ENCODE results near the gene FGFR1OP2.

FGFR1OP2 gene

DNA sequence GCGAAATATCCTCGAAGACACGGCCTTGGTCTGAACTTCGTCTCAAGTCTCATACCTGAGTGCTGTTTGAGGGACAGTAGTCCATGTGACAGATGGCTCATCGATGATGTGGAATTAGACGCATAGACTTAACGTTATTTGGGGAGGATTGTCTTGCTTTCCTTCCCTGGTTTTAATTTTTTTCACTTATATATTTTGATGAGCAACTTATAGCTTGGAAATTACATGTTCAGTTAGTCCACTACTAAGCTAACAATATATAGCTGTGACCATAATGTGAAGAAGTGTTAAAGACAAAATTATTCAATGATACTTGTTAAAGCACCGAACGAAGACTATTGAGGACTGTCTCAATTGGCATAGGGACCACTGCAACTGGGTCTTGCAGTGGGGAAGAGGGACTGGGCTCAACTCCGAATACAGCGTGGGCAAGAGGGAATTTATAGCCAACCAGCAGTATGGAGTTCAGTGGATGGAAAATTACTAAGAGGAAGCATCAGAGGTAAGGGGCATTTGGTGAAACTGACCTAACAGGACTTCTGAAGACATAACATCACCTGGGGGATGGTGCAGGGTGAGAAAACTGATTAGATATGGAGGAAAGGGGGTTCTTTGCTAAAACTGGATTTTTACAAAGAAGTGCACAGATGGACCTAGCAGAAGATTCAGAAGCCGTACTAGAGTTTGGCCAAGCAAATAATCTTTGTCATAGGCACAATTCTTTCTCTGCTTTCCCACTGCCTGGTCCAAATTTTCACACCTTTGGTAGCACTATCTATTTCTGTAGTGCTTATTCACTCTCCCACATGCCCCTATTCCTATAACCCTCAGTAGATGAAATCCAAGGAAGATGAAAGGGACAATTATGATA, 76.8 kb downstream of the FGFR1OP2 start:
- H3K4me1 ChIP-seq (ENCODE audit: low read length): peaks cover 24% of the 10 kb centered on the region
- peak overlapping the region; percentile 72 for H3K27ac ChIP-seq (ENCODE audit: low read length)
- H3K4me3 ChIP-seq (ENCODE audit: low read length): peak overlapping the region; percentile 85

DNA sequence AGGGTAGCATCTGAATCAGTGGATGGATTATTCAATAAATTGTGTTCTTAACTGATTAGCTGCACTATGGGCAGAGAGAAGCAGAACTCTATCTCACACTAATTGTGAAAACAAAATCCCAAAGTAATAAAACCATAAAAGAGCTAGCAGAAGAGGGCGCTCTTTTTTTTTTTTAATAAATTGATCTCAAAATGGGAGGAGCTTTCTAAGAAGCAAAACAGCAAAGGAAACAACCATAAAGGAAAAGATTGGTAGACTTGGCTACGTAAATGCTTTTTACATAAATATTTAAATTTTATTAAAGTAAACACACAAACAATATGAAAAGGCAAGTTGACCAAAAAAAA, 77.4 kb downstream of the FGFR1OP2 start:
- peaks cover 24% of the 10 kb centered on the region for H3K4me1 ChIP-seq (ENCODE audit: low read length)
- H3K27me3 ChIP-seq (ENCODE audit: low read depth, low read length): peaks cover 4% of the 10 kb centered on the region; the same call in 1 of the 2 replicates
- TF ChIP-seq EZH2phosphoT487 (IDR thresholded peaks at IDR 0.05; ENCODE audit: low read depth): no peak
- TF ChIP-seq, protein P1, sequence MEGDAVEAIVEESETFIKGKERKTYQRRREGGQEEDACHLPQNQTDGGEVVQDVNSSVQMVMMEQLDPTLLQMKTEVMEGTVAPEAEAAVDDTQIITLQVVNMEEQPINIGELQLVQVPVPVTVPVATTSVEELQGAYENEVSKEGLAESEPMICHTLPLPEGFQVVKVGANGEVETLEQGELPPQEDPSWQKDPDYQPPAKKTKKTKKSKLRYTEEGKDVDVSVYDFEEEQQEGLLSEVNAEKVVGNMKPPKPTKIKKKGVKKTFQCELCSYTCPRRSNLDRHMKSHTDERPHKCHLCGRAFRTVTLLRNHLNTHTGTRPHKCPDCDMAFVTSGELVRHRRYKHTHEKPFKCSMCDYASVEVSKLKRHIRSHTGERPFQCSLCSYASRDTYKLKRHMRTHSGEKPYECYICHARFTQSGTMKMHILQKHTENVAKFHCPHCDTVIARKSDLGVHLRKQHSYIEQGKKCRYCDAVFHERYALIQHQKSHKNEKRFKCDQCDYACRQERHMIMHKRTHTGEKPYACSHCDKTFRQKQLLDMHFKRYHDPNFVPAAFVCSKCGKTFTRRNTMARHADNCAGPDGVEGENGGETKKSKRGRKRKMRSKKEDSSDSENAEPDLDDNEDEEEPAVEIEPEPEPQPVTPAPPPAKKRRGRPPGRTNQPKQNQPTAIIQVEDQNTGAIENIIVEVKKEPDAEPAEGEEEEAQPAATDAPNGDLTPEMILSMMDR (IDR thresholded peaks at IDR 0.05; ENCODE audit: low read depth, low read length): peak; percentile 56
- H3K9ac ChIP-seq (ENCODE audit: low read length): no peak overlapping the region
- H3K4me2 ChIP-seq (ENCODE audit: low read length): peak overlapping the region; percentile 86
- H3K9me3 ChIP-seq (ENCODE audit: insufficient read depth, low read length): no peaks in the 10 kb centered on the region
- H3K36me3 ChIP-seq (replicated peaks; ENCODE audit: low read depth, low read length): no peaks in the 10 kb centered on the region
- H4K20me1 ChIP-seq (ENCODE audit: insufficient read depth, low read length): no peaks in the 10 kb centered on the region
- peak overlapping the region; percentile 11; the same call in 1 of the 2 replicates for H3K4me3 ChIP-seq (ENCODE audit: low read length)
- H3K27ac ChIP-seq (ENCODE audit: low read length): no peak overlapping the region
- H2AFZ ChIP-seq (ENCODE audit: low read depth, low read length): no peak overlapping the region
- H3K79me2 ChIP-seq (ENCODE audit: low read length): peaks cover 4% of the 10 kb centered on the region; the same call in 1 of the 2 replicates

More for the DNA sequence above, 76.8 kb downstream of the FGFR1OP2 start:
- Histone ChIP-seq H3K9ac (ENCODE audit: low read length) (peak overlapping the region; percentile 75), H3K79me2 (ENCODE audit: low read length) (peaks cover 4% of the 10 kb centered on the region; the same call in 1 of the 2 replicates), H4K20me1 (ENCODE audit: insufficient read depth, low read length) (no peaks in the 10 kb centered on the region), H2AFZ (ENCODE audit: low read depth, low read length) (peak overlapping the region; percentile 70), H3K4me2 (ENCODE audit: low read length) (peak overlapping the region; percentile 86), H3K36me3 (replicated peaks; ENCODE audit: low read depth, low read length) (no peaks in the 10 kb centered on the region), H3K27me3 (ENCODE audit: low read depth, low read length) (no peaks in the 10 kb centered on the region; the same call in 1 of the 2 replicates), H3K9me3 (ENCODE audit: insufficient read depth, low read length) (no peaks in the 10 kb centered on the region)
- TF ChIP-seq, protein P1 (IDR thresholded peaks at IDR 0.05; ENCODE audit: low read depth, low read length): no peak
